GM12873 (cell line): Measurements from ENCODE around the gene MOB2.

Experiments
- CTCF ChIP-seq: IDR thresholded peaks from 2 replicates; pipeline ENCODE4 v1.5.1; 2012; ENCODE audit warnings: low read depth, mild to moderate bottlenecking, moderate library complexity, low read length, control low read depth; ENCODE audit not compliant: insufficient read depth; ENCODE audit errors: missing control alignments

MOB2 gene

GRCh38 chr11:1457856-1458255 is 28.7 kb downstream of the MOB2 start:
- TF ChIP-seq CTCF = no peak

GRCh38 chr11:1457326-1457680 is 29.3 kb downstream of the MOB2 start:
- no peak for TF ChIP-seq CTCF

- TF ChIP-seq CTCF = no peak
These were observed 29.8 kb downstream of the MOB2 start for GRCh38 chr11:1456596-1457325.

GRCh38 chr11:1456176-1456575 is 30.4 kb downstream of the MOB2 start:
- TF ChIP-seq CTCF = no peak

- TF ChIP-seq CTCF = no peak
These were observed 30.9 kb downstream of the MOB2 start for GRCh38 chr11:1455763-1456060.

- TF ChIP-seq CTCF = no peak
These were observed 31.4 kb downstream of the MOB2 start for GRCh38 chr11:1455032-1455762.

GRCh38 chr11:1454576-1454975 is 32.0 kb downstream of the MOB2 start:
- no peak for TF ChIP-seq CTCF
